ENCODE results near the gene REP15. TPM values are rescaled to one million over a fixed set of nuclear protein-coding genes. Genes with fewer than 3 reads are reported as not detected.

The REP15 gene
- total RNA-seq, 1 donor from 2014 or later = 8.2 TPM

GRCh38 chr12:27693403-27693802 lies 2.8 kb upstream of the REP15 start:
- no peak for ATAC-seq
- intact Hi-C loops (cut with DNase I) = no loop called here
- no peak for DNase-seq (ENCODE audit: missing footprints)

GRCh38 chr12:27695556-27696292 lies 523 bp upstream of the REP15 start:
- intact Hi-C loops (cut with DNase I) = no loop called here
- DNase-seq (ENCODE audit: missing footprints) (no peak), ATAC-seq (no peak)

GRCh38 chr12:27696864-27697564 lies 767 bp downstream of the REP15 start:
- no peak for DNase-seq (ENCODE audit: missing footprints)

GRCh38 chr12:27703720-27704452 lies 7.6 kb downstream of the REP15 start:
- DNase-seq (ENCODE audit: missing footprints) = no peak
- intact Hi-C loops (cut with DNase I) = loop anchor here (10.0 kb wide), 2 partner anchors 379 to 689 kb away; partner anchors contain the start of gene TM7SF3
- ATAC-seq = peak; percentile 84

More at GRCh38 chr12:27696864-27697564, 767 bp downstream of the REP15 start:
- no peak for ATAC-seq
- intact Hi-C loops (cut with DNase I) = no loop called here

GRCh38 chr12:27705263-27705662 lies 9.0 kb downstream of the REP15 start:
- intact Hi-C loops (cut with DNase I) = loop anchor here (10.0 kb wide), 2 partner anchors 380 to 690 kb away; partner anchors contain the start of gene TM7SF3
- ATAC-seq (no peak), DNase-seq (ENCODE audit: missing footprints) (no peak)

GRCh38 chr12:27707216-27707615 lies 11.0 kb downstream of the REP15 start:
- ATAC-seq (no peak), DNase-seq (ENCODE audit: missing footprints) (no peak)
- intact Hi-C loops (cut with DNase I) = loop anchor here (10.0 kb wide), 2 partner anchors 382 to 692 kb away; partner anchors contain the start of gene TM7SF3

GRCh38 chr12:27709212-27709931 lies 13.1 kb downstream of the REP15 start:
- intact Hi-C loops (cut with DNase I) = loop anchor here (10.0 kb wide), 2 partner anchors 385 to 695 kb away; partner anchors contain the start of gene TM7SF3
- no peak for ATAC-seq
- no peak for DNase-seq (ENCODE audit: missing footprints)

GRCh38 chr12:27709932-27710591 lies 13.8 kb downstream of the REP15 start:
- ATAC-seq = peak; percentile 53
- DNase-seq (ENCODE audit: missing footprints) = no peak

GRCh38 chr12:27710592-27711316 lies 14.5 kb downstream of the REP15 start, which contains the start of gene MRPS35:
TSS of gene MRPS35 (plus strand) at chr12:27710832. CDS start at chr12:27710844, 12 bp downstream.
- intact Hi-C loops (cut with DNase I) = loop anchor here (10.0 kb wide), 1 partner anchor 484 kb away; the partner anchor contains the start of gene CCDC91
- DNase-seq (ENCODE audit: missing footprints) = peak; percentile 95
- ATAC-seq = peak; percentile 98

More at GRCh38 chr12:27709932-27710591, 13.8 kb downstream of the REP15 start:
- intact Hi-C loops (cut with DNase I) = loop anchor here (10.0 kb wide), 3 partner anchors 385 to 695 kb away; partner anchors contain the start of genes CCDC91 and TM7SF3

GRCh38 chr12:27711317-27711682 lies 15.1 kb downstream of the REP15 start:
- no peak for ATAC-seq
- intact Hi-C loops (cut with DNase I) = loop anchor here (10.0 kb wide), 1 partner anchor 484 kb away; the partner anchor contains the start of gene CCDC91
- DNase-seq (ENCODE audit: missing footprints) = no peak

GRCh38 chr12:27711967-27712366 lies 15.7 kb downstream of the REP15 start:
- no peak for ATAC-seq
- DNase-seq (ENCODE audit: missing footprints) = no peak
- intact Hi-C loops (cut with DNase I) = loop anchor here (10.0 kb wide), 1 partner anchor 483 kb away; the partner anchor contains the start of gene CCDC91

GRCh38 chr12:27723212-27723611 lies 27.0 kb downstream of the REP15 start:
- ATAC-seq = no peak
- DNase-seq (ENCODE audit: missing footprints) = no peak
- intact Hi-C loops (cut with DNase I) = no loop called here

- DNase-seq (ENCODE audit: missing footprints) (no peak), ATAC-seq (no peak)
- intact Hi-C loops (cut with DNase I) = loop anchor here (10.0 kb wide), 1 partner anchor 1145 kb away; no protein-coding TSS in a partner anchor
These were observed 33.9 kb downstream of the REP15 start for GRCh38 chr12:27730097-27730588.

GRCh38 chr12:27732281-27732680 lies 36.0 kb downstream of the REP15 start:
- intact Hi-C loops (cut with DNase I) = loop anchor here (2.0 to 10.0 kb wide), 2 partner anchors 209 to 1143 kb away; no protein-coding TSS in a partner anchor
- DNase-seq (ENCODE audit: missing footprints) (no peak), ATAC-seq (no peak)

- DNase-seq (ENCODE audit: missing footprints) (no peak), ATAC-seq (no peak)
- intact Hi-C loops (cut with DNase I) = loop anchor here (1.0 to 10.0 kb wide), 3 partner anchors 88 to 1142 kb away; no protein-coding TSS in a partner anchor
These were observed 36.9 kb downstream of the REP15 start for GRCh38 chr12:27733052-27733656.

GRCh38 chr12:27733791-27734190 lies 37.5 kb downstream of the REP15 start:
- intact Hi-C loops (cut with DNase I) = loop anchor here (1.0 to 10.0 kb wide), 3 partner anchors 88 to 1141 kb away; no protein-coding TSS in a partner anchor
- ATAC-seq = no peak
- no peak for DNase-seq (ENCODE audit: missing footprints)

Measured in Right ventricle myocardium inferior (tissue), 1 donor.